Endothelial cell of umbilical vein (primary cell): Measurements from ENCODE around the gene SYNE1. TPM values are rescaled to one million over a fixed set of nuclear protein-coding genes. Genes with fewer than 3 reads are reported as not detected.

Source experiments
- BruUV-seq: library from RNA; stranded (reverse); fragments of 400-500 nt; replicated peaks from 2 replicates; lab custom pipeline; 2021; lab: Mats Ljungman, UMichigan
- CTCF ChIA-PET: fragments of 300-600, 350-600 bp; sonication (Branson Sonifier 250); formaldehyde crosslinking; loops from one replicate; lab custom pipeline; 2021; ENCODE audit warnings: antibody characterized with exemption, inconsistent platforms; lab: Charles Lee
- POLR2A ChIA-PET: fragments of 300-600, 350-600 bp; sonication (Branson Sonifier 250); formaldehyde crosslinking; loops from one replicate; lab custom pipeline; 2021; ENCODE audit warnings: antibody characterized with exemption, inconsistent platforms; lab: Charles Lee
- DNase-seq: peaks from one replicate; pipeline ENCODE4 v3.0.0-alpha.2; 2011; ENCODE audit warnings: low read depth, low spot score
- FAIRE-seq: peaks from 2 replicates; lab custom pipeline; 2011; peaks lifted over from hg19 to GRCh38; lab: Jason Lieb, UNC
- H2AFZ ChIP-seq: 2 replicates; pipeline ENCODE4 v1.6.0; 2012; ENCODE audit warnings: low read depth, low read length, control low read depth, inconsistent platforms
- H3K27ac ChIP-seq: 2 replicates; pipeline ENCODE4 v1.5.1; 2011; ENCODE audit warnings: low read depth, mild to moderate bottlenecking, control low read depth, low read length, moderate library complexity; ENCODE audit not compliant: insufficient read depth
- H3K27me3 ChIP-seq, 2 experiments: 2 replicates each; pipeline versions ENCODE4 v1.6.0 to v1.6.1; 2011; ENCODE audit warnings: low read length in 2 of 2, mixed read lengths in 1 of 2; ENCODE audit not compliant: control insufficient read depth in 2 of 2, insufficient read depth in 2 of 2
- H3K36me3 ChIP-seq, 2 experiments: 2 replicates in 1 of 2; 3 replicates in 1 of 2; pipeline ENCODE4 v1.5.1; 2011; ENCODE audit warnings: low read length in 2 of 2, mild to moderate bottlenecking in 1 of 2, moderate library complexity in 1 of 2; ENCODE audit not compliant: control insufficient read depth in 2 of 2, insufficient read depth in 2 of 2; ENCODE audit errors: extremely low read depth in 1 of 2
- H3K4me1 ChIP-seq: 3 replicates; pipeline ENCODE4 v1.5.1; 2011; ENCODE audit warnings: mild to moderate bottlenecking, low read length; ENCODE audit not compliant: control insufficient read depth, insufficient read depth; ENCODE audit errors: extremely low read depth
- H3K4me2 ChIP-seq: 2 replicates; pipeline ENCODE4 v1.6.1; 2011; ENCODE audit warnings: low read length, control low read depth, mixed read lengths; ENCODE audit not compliant: insufficient read depth
- H3K4me3 ChIP-seq, 3 experiments: fragments of 200-600 bp in 1 of 3; sonication (generic), shearing (Covaris generic) in 1 of 3; replicated peaks in 1 of 3; 2 replicates each; pipeline ENCODE4 v1.5.1; 2011 to 2016; ENCODE audit warnings: control low read depth in 3 of 3, low read length in 3 of 3, mild to moderate bottlenecking in 2 of 3, inconsistent platforms in 1 of 3, low read depth in 1 of 3, moderate library complexity in 1 of 3; ENCODE audit not compliant: insufficient read depth in 1 of 3
- H3K79me2 ChIP-seq: 2 replicates; pipeline ENCODE4 v1.6.0; 2012; ENCODE audit warnings: low read length, inconsistent platforms; ENCODE audit not compliant: control insufficient read depth, insufficient read depth
- H3K9ac ChIP-seq: replicated peaks from 2 replicates; pipeline ENCODE3; 2011; ENCODE audit warnings: low read length, control low read depth; ENCODE audit not compliant: insufficient read depth; ENCODE audit errors: extremely low read depth
- H3K9me1 ChIP-seq: replicated peaks from 3 replicates; pipeline ENCODE4 v1.6.0; 2011; ENCODE audit warnings: mild to moderate bottlenecking, low read length; ENCODE audit not compliant: control insufficient read depth, insufficient read depth; ENCODE audit errors: extremely low read depth
- H3K9me3 ChIP-seq: replicated peaks from 2 replicates; pipeline ENCODE4 v1.5.1; 2012; ENCODE audit warnings: low read length, inconsistent platforms; ENCODE audit not compliant: control insufficient read depth, insufficient read depth
- H4K20me1 ChIP-seq: replicated peaks from 2 replicates; pipeline ENCODE3; 2011; ENCODE audit warnings: mild to moderate bottlenecking, low read length; ENCODE audit not compliant: control insufficient read depth, insufficient read depth; ENCODE audit errors: extremely low read depth
- EZH2 ChIP-seq: IDR thresholded peaks from 2 replicates; pipeline ENCODE4 v1.6.1; 2012; ENCODE audit warnings: borderline replicate concordance, low read depth, mild to moderate bottlenecking, moderate library complexity, low read length, inconsistent platforms; ENCODE audit not compliant: severe bottlenecking
- FOS ChIP-seq: IDR thresholded peaks from 2 replicates; pipeline ENCODE4 v1.6.1; 2011; ENCODE audit warnings: mild to moderate bottlenecking, low read length, moderate library complexity, borderline replicate concordance; ENCODE audit not compliant: insufficient read depth
- GATA2 ChIP-seq: IDR thresholded peaks from 2 replicates; pipeline ENCODE4 v1.7.0; 2011; ENCODE audit warnings: low read depth, mild to moderate bottlenecking, moderate library complexity, mixed read lengths, low read length; ENCODE audit not compliant: insufficient read length, insufficient read depth
- JUN ChIP-seq: IDR thresholded peaks from 2 replicates; pipeline ENCODE4 v1.6.1; 2011; ENCODE audit warnings: borderline replicate concordance, low read depth; ENCODE audit not compliant: insufficient read length, insufficient read depth
- MYC ChIP-seq: IDR thresholded peaks from one replicate; pipeline ENCODE4 v1.6.1; 2011; ENCODE audit warnings: mild to moderate bottlenecking, low read depth, low read length
- POLR2A ChIP-seq: IDR thresholded peaks from 2 replicates; pipeline ENCODE4 v1.6.1; 2012; ENCODE audit warnings: low read depth, mild to moderate bottlenecking, control low read depth, low read length
- POLR2AphosphoS5 ChIP-seq: IDR thresholded peaks from 2 replicates; pipeline ENCODE4 v1.6.1; 2012; ENCODE audit warnings: low read depth, mild to moderate bottlenecking, control low read depth, low read length, moderate library complexity; ENCODE audit not compliant: insufficient read depth
- dilution Hi-C: fragments of 300-500 bp; cut with MboI; formaldehyde crosslinking; loops from one replicate; pipeline ENCODE4 v1.15.0; 2019; ENCODE audit warnings: low sequenced_read_pairs; ENCODE audit not compliant: extremely low pct_ligation_motif_present
- intact Hi-C: fragments of 100-400 bp; cut with micrococcal nuclease; formaldehyde crosslinking; loops from one replicate; pipeline ENCODE4 v1.10.0; 2022
- polyA plus RNA-seq, 4 experiments: library from polyadenylated mRNA; depleted of rRNA in 3 of 4; stranded (reverse) in 3 of 4; unstranded in 1 of 4; fragments of >200 nt; gene quantifications; 2 replicates each; pipeline versions ENCODE4 v1.2.1 to v1.2.3, GENCODE V29; 2011 to 2012; ENCODE audit warnings: missing spikeins in 1 of 4
- total RNA-seq: library from RNA; stranded (reverse); gene quantifications from 2 replicates; pipeline ENCODE4 v1.2.3, GENCODE V29; 2021
- TF ChIP-seq, protein P1 (sequence below): IDR thresholded peaks from 2 replicates; pipeline ENCODE4 v1.6.1; 2011; ENCODE audit not compliant: insufficient read depth, insufficient read length
- TF ChIP-seq, protein P2 (sequence below), 2 donors: IDR thresholded peaks; 1 replicate in 1 of 2; 2 replicates in 1 of 2; pipeline ENCODE4 v1.5.1; 2011; ENCODE audit warnings: low read length in 2 of 2, mild to moderate bottlenecking in 2 of 2, moderate library complexity in 2 of 2, control low read depth in 1 of 2, inconsistent platforms in 1 of 2, low read depth in 1 of 2; ENCODE audit not compliant: insufficient read depth in 1 of 2; ENCODE audit errors: extremely low read depth in 1 of 2

Gene SYNE1
- total and polyA plus RNA-seq, 2 donors (not counting 3 experiments of a cell fraction or from before 2014, with no cell fraction given), result 26.5 to 52.3 TPM

DNA sequence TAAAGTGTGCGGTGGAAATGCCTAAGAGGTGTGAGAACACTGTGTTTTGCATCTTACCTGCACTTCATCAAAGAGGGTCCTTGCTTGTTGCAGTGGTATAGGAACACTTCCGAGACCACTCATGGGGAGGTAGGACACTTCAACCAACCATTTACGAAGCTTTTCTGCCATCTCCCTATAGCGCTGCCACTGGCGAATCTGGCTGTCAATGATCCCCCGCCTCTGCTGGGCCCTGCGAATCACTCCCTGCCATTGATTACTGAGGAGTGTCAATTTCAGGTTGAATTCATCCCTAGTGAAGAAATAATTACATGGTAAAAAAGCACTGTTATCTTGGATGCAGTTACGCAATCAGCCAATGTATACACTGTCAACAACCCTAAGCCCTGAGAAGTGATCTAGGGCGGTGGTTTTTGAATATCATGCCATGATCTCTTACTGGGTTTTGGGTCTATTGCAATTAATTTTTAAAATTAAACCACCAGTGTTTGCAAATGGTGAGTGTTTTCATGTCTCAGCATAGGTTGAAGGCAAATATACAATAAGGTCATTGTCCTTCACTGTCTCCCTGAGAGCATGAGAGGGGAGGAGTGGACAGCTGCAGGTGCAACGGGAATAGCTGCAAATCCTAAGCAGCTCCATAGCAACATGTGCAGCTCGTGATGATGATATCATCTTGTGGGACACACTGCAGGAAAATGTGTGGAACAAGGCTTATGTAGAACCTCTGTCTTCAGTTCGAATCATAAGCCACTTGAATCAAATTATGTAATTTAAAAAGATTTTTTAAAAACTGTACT lies 429.0 kb downstream of the SYNE1 start:
- Histone ChIP-seq H2AFZ (no peak overlapping the region), H4K20me1 (no peaks in the 10 kb centered on the region), H3K79me2 (no peaks in the 10 kb centered on the region), H3K36me3 (peaks cover 0 to 9% of the 10 kb centered on the region in 2 experiments), H3K27ac (no peak overlapping the region), H3K9me3 (no peaks in the 10 kb centered on the region), H3K9ac (no peak overlapping the region), H3K4me1 (no peaks in the 10 kb centered on the region), H3K27me3 (no peaks in the 10 kb centered on the region), H3K4me3 (no peak overlapping the region), H3K4me2 (no peak overlapping the region), H3K9me1 (no peaks in the 10 kb centered on the region)
- no peak for TF ChIP-seq POLR2A
- TF ChIP-seq, protein P1, sequence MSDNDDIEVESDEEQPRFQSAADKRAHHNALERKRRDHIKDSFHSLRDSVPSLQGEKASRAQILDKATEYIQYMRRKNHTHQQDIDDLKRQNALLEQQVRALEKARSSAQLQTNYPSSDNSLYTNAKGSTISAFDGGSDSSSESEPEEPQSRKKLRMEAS, result no peak
- no peak for TF ChIP-seq MYC
- TF ChIP-seq GATA2, result no peak
- no peak for TF ChIP-seq FOS
- TF ChIP-seq, protein P2, sequence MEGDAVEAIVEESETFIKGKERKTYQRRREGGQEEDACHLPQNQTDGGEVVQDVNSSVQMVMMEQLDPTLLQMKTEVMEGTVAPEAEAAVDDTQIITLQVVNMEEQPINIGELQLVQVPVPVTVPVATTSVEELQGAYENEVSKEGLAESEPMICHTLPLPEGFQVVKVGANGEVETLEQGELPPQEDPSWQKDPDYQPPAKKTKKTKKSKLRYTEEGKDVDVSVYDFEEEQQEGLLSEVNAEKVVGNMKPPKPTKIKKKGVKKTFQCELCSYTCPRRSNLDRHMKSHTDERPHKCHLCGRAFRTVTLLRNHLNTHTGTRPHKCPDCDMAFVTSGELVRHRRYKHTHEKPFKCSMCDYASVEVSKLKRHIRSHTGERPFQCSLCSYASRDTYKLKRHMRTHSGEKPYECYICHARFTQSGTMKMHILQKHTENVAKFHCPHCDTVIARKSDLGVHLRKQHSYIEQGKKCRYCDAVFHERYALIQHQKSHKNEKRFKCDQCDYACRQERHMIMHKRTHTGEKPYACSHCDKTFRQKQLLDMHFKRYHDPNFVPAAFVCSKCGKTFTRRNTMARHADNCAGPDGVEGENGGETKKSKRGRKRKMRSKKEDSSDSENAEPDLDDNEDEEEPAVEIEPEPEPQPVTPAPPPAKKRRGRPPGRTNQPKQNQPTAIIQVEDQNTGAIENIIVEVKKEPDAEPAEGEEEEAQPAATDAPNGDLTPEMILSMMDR (IDR thresholded peaks at IDR 0.05; ENCODE audit: extremely low read depth in 1 of 2, insufficient read depth in 1 of 2, low read depth in 1 of 2, low read length in 2 of 2), result no peak
- no peak for TF ChIP-seq EZH2
- no peak for TF ChIP-seq POLR2AphosphoS5
- TF ChIP-seq JUN, result no peak
- dilution Hi-C loops, result no loop called here
- DNase-seq (no peak), FAIRE-seq (no peak)
- BruUV-seq, result no TSS peak
- ChIA-PET CTCF (no interaction called here), POLR2A (no interaction called here)
- intact Hi-C loops, result loop anchor here (10.0 kb wide), 1 partner anchor 127 kb away; no protein-coding TSS in a partner anchor
